Nephron progenitor cell (in vitro differentiated cells): ENCODE results near the gene NEMP2.
A peak's percentile ranks its signal among the peaks of the same experiment; 100 is the strongest.

Source experiments
- DNase-seq: peaks from one replicate; pipeline ENCODE4 v3.0.0; 2021
- H3K27ac Mint-ChIP-seq: 2 replicates; pipeline ENCODE4 v1.8.0; 2021; ENCODE audit warnings: mild to moderate bottlenecking, moderate library complexity, mixed read lengths
- H3K27me3 Mint-ChIP-seq: 2 replicates; pipeline ENCODE4 v1.8.0; 2021; ENCODE audit warnings: mild to moderate bottlenecking, low read depth, mixed read lengths; ENCODE audit not compliant: poor library complexity
- H3K36me3 Mint-ChIP-seq: 2 replicates; pipeline ENCODE4 v1.8.0; 2021; ENCODE audit warnings: low read depth, mixed read lengths
- H3K4me1 Mint-ChIP-seq: 2 replicates; pipeline ENCODE4 v1.8.0; 2021; ENCODE audit warnings: mixed read lengths
- H3K4me3 Mint-ChIP-seq: 2 replicates; pipeline ENCODE4 v1.8.0; 2021; ENCODE audit warnings: mild to moderate bottlenecking, moderate library complexity, mixed read lengths
- H3K9me3 Mint-ChIP-seq: 2 replicates; pipeline ENCODE4 v1.8.0; 2021; ENCODE audit warnings: mild to moderate bottlenecking, moderate library complexity, mixed read lengths
- CTCF ChIP-seq: fragments of 200-600 bp; sonication (generic); IDR thresholded peaks from 2 replicates; pipeline ENCODE4 v1.5.0; 2021; ENCODE audit warnings: antibody characterized with exemption

The NEMP2 gene

GRCh38 chr2:190507135-190507534 is 27.4 kb downstream of the NEMP2 start:
- Mint-ChIP-seq H3K9me3 (no peaks in the 10 kb centered on the region), H3K27ac (peak overlapping the region; percentile 90), H3K36me3 (peaks cover 6% of the 10 kb centered on the region), H3K4me3 (no peak overlapping the region), H3K4me1 (peaks cover 15% of the 10 kb centered on the region), H3K27me3 (no peaks in the 10 kb centered on the region)
- DNase-seq, result no peak
- TF ChIP-seq CTCF, result no peak

DNA sequence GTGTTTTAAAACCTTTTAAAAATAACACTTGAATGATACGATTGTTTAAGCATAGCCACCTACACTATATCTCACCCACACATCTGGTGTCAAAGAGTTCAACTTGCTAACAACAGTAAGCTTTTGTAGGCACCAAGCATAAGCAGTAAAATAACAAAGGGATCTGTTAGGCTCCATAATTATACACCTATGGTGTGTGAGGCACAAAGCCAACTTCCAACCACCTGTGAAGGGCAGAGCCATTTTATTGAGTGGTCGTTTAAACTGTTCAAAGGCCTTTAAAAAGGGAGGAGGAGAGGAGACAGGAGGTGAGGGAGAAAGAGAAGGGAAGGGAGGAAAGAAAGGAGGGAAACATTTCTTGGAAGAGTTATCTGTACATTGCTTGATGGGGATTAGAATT is 27.9 kb downstream of the NEMP2 start:
- DNase-seq, result no peak
- H3K9me3 Mint-ChIP-seq, result no peaks in the 10 kb centered on the region
- peaks cover 15% of the 10 kb centered on the region for H3K4me1 Mint-ChIP-seq
- no peak for TF ChIP-seq CTCF
- H3K4me3 Mint-ChIP-seq, result no peak overlapping the region
- H3K27me3 Mint-ChIP-seq, result no peaks in the 10 kb centered on the region
- peaks cover 6% of the 10 kb centered on the region for H3K36me3 Mint-ChIP-seq
- no peak overlapping the region for H3K27ac Mint-ChIP-seq

DNA sequence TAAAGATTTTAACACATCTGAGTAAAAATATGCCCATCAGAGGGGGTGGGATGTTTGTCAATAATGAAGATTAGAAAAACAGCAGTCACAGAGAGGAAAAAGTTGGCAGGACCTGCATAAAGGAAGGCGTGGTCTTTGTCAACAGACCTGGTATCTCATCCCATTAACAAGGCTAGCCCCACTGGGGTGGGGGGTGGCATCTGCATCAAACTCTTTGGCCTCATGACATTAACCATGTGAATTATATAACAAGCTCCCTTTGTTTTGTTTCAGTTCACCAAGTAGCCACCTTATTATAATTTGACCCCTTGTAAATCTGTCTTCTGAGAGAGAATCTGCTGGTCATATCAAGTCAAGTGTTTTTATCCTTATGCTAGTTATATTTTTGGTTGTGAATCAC is 28.8 kb downstream of the NEMP2 start:
- no peaks in the 10 kb centered on the region for H3K9me3 Mint-ChIP-seq
- H3K36me3 Mint-ChIP-seq, result peaks cover 11% of the 10 kb centered on the region
- H3K4me1 Mint-ChIP-seq, result peaks cover 20% of the 10 kb centered on the region
- TF ChIP-seq CTCF, result no peak
- H3K27me3 Mint-ChIP-seq, result no peaks in the 10 kb centered on the region
- no peak overlapping the region for H3K27ac Mint-ChIP-seq
- DNase-seq, result no peak
- no peak overlapping the region for H3K4me3 Mint-ChIP-seq

- Mint-ChIP-seq H3K36me3 (peaks cover 6% of the 10 kb centered on the region), H3K4me1 (peaks cover 26% of the 10 kb centered on the region), H3K9me3 (no peaks in the 10 kb centered on the region), H3K4me3 (no peak overlapping the region), H3K27ac (no peak overlapping the region), H3K27me3 (no peaks in the 10 kb centered on the region)
- DNase-seq, result no peak
- no peak for TF ChIP-seq CTCF
Measured at GRCh38 chr2:190504912-190505311, 29.6 kb downstream of the NEMP2 start.

GRCh38 chr2:190503088-190503487 is 31.4 kb downstream of the NEMP2 start:
- H3K4me1 Mint-ChIP-seq, result peaks cover 27% of the 10 kb centered on the region

More at GRCh38 chr2:190503088-190503487, 31.4 kb downstream of the NEMP2 start:
- Mint-ChIP-seq H3K27ac (no peak overlapping the region), H3K4me3 (no peak overlapping the region), H3K9me3 (no peaks in the 10 kb centered on the region), H3K27me3 (no peaks in the 10 kb centered on the region), H3K36me3 (peaks cover 4% of the 10 kb centered on the region)
- TF ChIP-seq CTCF, result no peak
- no peak for DNase-seq
